D341Med (cell line): ENCODE measurements around the gene WDR93.

ENCODE experiments used
- DNase-seq: peaks from one replicate; pipeline ENCODE4 v3.0.0; 2012; ENCODE audit warnings: low spot score

The WDR93 gene

DNA sequence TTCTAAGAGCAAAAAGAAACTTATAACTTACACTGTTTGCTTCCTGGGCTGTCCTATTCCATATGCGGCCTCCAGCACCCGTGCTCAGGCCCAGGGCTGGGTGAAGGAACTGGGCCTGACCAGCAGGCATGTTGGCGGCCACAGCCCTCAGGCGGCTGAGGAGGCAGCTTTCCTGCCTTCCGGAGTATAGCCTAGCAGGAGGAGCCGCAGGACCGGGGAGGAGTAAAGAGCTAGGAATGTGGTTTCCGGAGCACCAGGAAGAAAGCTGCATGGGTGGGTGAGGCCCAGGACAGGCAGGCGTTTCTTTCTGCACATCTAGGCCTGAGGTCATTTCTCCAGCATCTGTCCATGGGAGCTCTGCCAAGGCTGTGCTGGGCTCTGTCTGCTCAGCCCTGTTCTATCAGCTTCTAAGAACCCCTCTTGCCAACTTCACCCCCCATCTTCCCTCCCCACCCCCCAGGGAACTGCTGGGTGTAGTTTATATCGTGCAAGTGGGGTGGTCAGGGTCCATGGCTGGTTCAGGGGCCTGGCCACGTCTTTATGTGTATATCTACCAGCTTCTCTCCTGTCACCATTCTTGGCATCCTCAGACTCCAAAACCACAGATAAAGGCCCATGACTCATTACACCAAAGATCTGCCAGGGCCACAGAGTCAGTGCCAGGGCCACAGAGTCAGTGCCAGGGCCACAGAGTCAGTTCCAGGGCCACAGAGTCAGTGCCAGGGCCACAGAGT lies 27.6 kb upstream of the WDR93 start:
- no peak for DNase-seq

DNA sequence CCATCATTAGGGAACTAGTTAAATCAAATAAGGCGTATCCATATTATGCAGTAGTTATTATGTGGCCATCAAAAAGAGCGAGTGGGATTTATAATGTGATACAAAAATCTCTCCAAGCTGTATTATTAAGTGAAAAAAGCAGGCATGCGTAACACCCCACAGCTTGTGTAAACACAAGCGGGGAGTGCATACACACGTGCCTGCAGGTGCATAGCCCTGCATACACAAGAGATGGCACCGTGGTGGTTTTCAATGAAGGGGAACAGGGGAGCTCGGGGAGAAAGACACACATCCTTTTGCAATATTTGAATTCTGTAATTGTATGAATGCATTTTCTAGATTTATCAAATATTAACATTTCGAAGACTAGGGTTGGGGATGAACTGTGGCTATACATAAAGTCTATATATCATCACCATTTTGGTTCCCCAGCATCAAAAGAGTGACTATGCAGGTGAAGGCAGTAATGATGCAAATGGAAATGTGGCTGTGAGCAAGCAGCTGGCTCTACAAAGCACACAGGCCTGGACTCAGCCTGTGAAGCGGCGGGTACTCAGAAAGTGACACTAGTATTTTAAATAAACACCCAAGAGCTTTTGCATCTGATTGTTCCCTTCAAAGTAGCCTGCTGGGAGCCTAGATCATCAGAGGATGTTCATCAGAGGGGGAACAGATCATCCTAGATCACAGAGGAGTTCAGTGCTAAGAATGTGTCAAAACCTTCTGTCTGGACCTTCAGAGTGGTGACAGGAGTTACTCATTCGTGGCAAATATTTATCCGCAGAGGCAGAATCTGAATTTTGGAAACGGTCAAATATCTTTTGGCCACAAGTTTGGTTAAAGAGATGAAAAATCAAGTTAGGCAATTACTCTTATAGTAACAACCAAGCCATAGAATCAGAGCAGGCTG lies 25.9 kb upstream of the WDR93 start:
- no peak for DNase-seq

DNA sequence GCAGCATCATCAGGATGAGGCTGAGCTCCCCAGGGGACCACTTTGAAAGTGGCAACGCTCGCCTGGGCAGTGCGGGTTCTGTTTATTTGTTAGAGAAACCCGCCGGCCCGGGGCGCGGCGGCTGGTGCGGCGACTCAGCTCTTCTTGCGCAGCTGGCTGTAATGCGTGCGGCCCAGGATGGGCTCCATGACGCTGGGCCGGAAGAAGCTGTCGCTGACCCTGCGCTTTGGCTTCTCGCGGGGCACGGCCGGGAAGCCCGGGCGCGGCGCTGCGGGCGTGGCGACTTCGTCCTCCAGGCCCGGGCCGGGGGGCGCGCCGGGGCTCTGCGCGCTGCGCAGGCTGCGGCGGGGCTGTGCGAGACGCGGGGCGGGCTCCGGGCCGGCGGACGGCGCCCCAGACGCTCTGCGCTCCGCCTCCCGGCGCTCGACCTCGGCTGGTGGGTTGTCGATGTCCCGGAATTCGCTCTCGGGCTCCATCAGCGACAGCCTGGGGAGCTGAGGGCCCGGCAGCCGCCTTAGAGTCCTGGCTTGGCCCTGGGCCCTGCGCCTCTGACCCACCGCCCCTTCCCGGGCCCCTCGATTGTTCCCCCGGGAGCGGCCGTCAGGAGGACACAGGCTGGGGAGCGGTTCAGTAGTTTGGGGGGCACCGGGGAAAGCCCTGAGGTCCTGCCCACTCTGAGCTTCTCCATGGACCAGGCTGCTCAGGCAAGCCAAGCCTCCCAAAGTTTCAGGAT lies 25.0 kb upstream of the WDR93 start:
- peak; percentile 45 for DNase-seq

DNA sequence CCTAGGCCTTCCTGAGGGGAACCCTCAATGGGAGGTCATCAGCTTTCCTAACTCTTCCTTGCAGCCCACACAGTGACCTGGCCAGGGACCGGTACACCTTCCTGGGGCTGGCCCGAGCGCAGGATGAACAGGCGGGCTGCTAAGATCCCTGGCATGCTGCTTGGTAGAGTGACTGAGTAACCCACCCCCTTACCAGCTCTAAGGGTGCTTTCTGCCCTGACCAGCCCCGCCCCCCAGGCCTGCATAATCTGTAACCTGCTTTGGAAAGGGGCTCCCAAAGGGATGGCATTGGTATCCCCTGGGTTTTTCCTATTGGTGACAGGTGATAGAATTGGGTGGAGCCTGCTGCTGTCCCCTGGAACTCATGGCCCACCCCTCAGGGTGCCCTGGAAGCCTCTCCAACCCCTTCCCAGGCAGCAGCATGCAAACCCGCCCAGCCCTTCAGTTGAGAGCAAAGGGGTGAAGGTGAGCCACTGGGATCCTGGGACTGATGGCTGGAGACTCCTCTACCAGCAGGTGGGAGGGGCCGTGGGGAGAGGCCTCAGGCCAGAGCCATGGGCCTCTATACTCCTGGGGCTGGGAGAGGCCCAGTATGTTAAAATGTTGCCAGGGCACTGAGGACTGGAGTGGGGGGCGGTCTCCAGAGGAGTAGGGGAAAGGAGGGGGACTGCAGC lies 24.3 kb upstream of the WDR93 start:
- no peak for DNase-seq

DNA sequence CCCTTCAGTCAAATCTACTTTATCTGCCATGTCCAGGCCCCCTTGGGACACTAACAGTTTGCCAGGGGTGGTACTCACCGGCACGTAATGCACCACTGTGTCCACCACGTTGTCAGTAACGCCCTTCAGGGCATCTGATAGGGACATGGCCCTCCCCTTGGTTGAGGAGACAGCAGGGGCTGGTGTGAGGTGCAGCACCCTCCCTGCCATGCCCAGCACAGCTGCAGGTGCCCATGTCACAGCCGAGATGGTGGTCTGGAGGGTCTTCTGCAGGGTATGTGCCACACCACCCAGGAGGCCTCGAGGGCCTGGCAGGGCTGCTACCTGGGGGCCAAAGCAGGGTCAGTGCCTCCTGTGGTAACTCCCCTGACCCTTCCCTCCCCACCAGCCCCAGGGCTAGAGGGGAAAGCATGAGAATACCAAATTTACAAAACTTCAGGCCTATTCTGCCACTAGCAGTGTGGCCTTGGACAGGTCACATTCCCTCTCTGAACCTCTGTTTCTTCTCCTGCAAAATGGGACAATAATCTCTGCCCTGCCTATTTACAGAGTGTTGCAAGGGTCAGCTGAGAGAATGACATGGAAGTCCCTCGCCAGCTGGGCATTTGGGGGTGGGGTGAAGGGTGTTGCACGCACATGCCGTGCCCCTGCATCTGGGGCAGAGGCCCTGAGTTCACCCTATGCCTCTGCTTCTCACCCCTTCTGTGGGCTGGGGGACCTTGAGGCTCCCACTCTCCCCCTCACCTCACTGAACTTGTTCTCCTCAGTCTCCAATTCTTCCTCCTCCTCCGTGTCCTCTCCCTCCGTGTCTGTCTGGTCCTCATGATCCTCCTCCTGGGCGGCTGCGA lies 23.5 kb upstream of the WDR93 start:
- no peak for DNase-seq

GRCh38 chr15:89667706-89667960 lies 23.0 kb upstream of the WDR93 start:
- DNase-seq: no peak

- DNase-seq: no peak
Observed at GRCh38 chr15:89668171-89668570, 22.4 kb upstream of the WDR93 start.

GRCh38 chr15:89669309-89669865 lies 21.2 kb upstream of the WDR93 start:
- no peak for DNase-seq

- DNase-seq: no peak
Observed at GRCh38 chr15:89669941-89670340, 20.7 kb upstream of the WDR93 start.

GRCh38 chr15:89670971-89671560 lies 19.5 kb upstream of the WDR93 start:
- no peak for DNase-seq

- no peak for DNase-seq
Observed at GRCh38 chr15:89671687-89672086, 18.9 kb upstream of the WDR93 start.

DNA sequence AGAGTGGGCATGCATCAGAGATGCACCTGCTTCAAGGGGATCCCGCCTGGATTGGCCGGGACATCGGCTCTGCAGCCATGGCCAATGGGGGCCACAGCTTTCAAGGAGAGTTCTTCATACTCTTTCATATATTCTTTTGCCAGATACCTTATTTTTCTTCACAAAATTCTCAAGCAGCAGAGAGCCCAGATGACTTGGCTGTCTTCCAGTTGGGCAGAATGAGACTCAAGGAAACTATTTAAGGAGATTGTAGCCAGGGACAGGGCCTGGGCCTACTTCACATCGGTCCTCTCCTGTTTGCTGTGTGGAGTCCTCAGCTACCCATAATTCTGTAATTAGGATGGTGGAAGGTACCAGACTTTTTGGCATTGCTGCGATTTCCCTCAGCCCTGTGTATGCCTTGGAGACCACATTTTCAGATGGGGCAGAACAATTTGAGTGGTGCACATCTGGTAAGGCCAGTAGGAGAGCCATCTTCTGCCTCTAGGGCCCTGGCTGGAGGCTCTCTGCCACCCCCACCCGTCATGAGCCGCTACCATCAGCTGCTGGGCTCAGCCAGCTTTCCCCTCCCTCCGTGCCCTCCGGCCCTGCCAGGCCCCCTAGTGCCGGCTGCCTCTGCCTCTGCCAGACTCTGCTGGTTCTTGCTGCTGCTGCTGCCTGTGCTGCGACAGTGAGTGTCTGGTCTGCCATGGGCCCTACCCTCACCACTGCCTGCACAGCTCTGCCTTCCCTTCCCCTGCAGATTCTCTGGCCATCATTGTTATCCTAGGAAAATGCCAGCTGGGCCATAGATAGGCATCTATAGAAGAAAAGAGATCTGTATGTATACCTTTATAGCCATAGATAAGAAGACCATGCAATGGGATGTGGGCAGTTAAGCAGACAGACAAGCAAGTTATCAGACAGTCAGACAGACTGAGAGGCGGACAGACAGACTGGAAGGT lies 18.1 kb upstream of the WDR93 start:
- no peak for DNase-seq

GRCh38 chr15:89673165-89673512 lies 17.5 kb upstream of the WDR93 start:
- peak; percentile 71 for DNase-seq

- no peak for DNase-seq
Observed at GRCh38 chr15:89674526-89674925, 16.1 kb upstream of the WDR93 start.

DNA sequence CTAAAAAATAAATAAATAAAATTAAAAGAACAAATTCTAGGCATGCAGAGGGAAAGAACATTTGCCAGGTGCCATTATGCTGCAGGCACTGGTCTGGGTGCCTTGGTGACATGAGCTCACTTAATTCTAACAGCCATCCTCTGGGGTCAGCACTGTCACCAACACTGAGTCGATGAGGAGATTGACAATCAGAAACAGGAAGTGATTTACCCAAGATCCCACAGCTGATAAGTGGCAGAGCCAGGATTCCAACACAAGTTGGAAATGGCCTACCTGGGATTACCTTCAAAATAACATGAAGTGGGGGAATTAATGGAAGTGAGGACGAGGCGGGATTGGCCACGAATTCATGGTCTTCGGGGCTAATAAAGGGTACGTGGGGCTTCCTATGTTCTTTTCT lies 15.0 kb upstream of the WDR93 start:
- no peak for DNase-seq

DNA sequence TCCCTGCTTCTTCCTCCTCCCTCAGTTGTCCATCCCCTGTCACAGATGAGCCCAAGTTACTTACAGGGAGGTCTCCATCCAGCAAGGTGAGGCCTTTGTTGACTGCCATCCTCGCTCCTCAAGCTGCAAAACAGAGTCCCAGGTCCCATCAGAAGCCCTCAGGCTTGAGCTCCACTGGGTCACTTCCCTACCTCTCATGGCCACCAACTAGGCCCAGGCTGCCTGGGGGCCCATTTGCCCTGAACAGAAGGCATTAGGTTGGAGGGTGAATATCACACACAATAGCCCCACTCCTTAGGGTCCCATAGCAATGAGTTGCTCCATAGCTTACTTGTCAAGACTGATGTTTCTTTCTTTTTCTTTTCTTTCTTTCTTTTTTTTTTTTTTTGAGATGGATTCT lies 13.2 kb upstream of the WDR93 start:
- no peak for DNase-seq

DNA sequence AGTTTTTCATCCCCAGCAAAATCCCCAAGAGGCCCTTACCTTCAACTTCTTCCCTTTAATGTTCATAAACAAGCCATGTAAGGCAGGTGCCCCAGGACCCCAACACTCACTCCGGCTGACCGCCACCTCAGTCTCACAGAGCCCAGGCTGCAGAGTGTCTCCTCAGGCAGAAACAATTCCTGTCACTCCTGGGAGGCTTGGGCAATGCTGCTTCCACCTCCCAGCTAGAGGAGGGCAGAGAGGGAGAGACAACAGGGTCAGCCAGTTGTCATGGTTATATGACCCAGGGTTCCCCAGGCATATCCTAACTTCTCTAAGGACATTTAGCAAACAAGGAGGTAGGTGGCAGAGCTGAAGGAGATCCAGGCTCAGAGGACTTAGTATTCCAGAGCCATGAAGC lies 11.4 kb upstream of the WDR93 start, which contains the start of gene PLIN1:
Gene PLIN1, minus strand, starts transcription at position 156 of the 400 bp plus-strand sequence. CDS start 1,878 bp downstream, outside the sequence.
- DNase-seq: no peak

- no peak for DNase-seq
Observed at GRCh38 chr15:89680282-89680873, 10.2 kb upstream of the WDR93 start.

DNA sequence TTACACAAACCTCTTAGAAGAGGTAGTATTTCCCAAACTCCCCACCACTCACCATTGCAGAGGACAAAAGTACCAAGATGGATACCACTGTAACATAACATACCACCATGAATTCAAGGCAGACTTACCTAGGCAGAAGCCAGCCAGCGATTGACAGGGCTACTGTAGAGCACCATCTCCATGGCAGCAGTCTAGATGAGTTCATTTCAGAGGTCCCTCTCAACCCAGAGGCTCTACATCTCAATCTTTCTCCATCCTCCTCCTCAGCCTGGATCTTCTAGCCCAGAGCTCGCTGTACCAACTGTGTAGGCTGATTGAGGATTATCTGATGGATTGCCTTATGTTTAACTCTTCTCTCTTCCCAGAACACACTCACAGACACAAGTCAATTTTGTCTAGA lies 9.5 kb upstream of the WDR93 start:
- no peak for DNase-seq
